Esophagus mucosa (tissue), 1 donor: ENCODE measurements around the gene SLIT2. TPM values are rescaled to one million over a fixed set of nuclear protein-coding genes. Genes with fewer than 3 reads are reported as not detected.

ENCODE experiments used
- ATAC-seq: fragments of 200-7000 bp; cut with Tn5 transposase; one replicate; pipeline ENCODE4 v1.9.1; 2020
- total RNA-seq: library from RNA; stranded (reverse); gene quantifications from one replicate; pipeline ENCODE4 v1.2.4, GENCODE V29; 2023
- donor health status: DM: yes; HTN: yes; CAD: no.

The SLIT2 gene
- total RNA-seq: 2.5 TPM

GRCh38 chr4:20251796-20252655 lies at the start of gene SLIT2:
TSS of gene SLIT2 (plus strand) at chr4:20251905. CDS start at chr4:20253816, 1,911 bp downstream.
- ATAC-seq: peak; percentile 95

GRCh38 chr4:20203508-20203907 lies 48.2 kb upstream of the SLIT2 start:
- no peak for ATAC-seq

DNA sequence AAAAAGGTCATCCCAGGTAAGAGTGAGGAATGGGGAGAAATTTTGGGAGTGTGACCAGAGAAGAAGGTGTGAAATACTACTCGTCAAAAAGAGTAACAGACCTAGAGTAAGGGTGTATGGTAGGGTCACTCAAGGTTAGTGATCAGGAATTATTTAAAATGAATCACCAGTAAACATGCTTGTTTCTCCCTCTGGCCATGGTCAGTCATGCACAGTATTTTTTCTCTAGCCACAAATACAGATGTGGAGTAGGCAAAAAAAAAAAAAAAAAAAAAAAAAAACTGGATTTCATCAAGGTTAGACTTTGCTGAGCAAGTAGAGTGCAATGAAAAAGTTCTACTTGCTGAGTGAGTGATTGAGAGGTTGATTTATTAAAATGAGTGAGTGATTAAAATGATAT lies 34.2 kb upstream of the SLIT2 start:
- no peak for ATAC-seq

- no peak for ATAC-seq
Observed at GRCh38 chr4:20217951-20218350, 33.8 kb upstream of the SLIT2 start.

DNA sequence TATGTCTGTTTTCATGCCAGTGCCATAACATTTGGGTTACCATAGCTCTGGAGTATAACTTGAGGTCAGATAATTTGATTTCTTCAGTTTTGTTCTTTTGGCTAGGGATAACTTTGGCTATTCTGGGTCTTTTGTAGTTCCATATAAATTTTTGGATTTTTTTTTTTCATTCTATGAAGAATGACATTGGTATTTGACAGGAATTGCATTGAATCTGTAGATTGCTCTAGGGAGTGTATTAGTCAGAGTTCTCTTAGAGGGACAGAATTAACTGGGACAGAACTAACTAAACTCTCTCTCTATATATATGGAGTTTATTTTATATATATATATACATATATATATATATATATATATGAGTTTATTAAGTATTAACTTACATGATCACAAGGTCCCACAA lies 32.2 kb upstream of the SLIT2 start:
- no peak for ATAC-seq

GRCh38 chr4:20237894-20238537 lies 13.7 kb upstream of the SLIT2 start:
- ATAC-seq: no peak

DNA sequence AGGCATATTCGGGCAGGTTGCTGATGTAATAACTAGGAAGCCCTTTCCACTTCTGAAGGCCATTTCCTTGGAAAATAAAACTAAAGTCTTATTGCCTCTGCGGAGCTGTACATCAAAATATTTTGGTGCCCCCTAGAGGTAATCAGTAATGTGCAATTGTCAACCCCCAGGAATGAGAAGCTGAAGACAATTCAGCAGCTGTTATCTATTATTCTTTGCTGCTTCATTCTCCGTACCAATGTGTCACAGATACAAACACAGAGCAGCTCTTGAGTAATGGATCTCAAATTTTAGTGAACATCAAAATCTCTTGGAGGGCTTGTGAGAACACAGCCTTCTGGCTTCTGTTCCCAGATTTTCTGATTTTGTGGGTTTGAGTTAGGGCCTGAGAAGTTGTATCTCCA lies 3.5 kb upstream of the SLIT2 start:
- ATAC-seq: no peak

DNA sequence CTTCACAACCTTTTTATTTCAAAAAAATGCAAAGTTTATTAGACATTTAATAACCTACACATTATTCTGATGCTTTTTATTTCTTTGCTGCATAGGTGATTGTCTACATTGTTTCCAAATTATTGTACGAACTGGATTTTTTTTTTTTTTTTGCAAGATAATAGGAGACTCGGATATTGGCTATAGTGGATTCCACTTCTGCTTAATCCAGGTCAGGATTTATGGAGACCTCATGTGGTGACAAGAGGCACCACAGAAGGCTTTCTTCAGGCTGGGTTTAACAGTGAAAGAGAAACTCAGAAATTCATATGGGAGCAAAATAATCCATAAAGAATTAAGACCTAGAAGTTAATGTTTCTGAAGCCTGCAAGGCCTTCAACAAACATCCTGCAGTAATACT lies 2.4 kb upstream of the SLIT2 start:
- no peak for ATAC-seq

DNA sequence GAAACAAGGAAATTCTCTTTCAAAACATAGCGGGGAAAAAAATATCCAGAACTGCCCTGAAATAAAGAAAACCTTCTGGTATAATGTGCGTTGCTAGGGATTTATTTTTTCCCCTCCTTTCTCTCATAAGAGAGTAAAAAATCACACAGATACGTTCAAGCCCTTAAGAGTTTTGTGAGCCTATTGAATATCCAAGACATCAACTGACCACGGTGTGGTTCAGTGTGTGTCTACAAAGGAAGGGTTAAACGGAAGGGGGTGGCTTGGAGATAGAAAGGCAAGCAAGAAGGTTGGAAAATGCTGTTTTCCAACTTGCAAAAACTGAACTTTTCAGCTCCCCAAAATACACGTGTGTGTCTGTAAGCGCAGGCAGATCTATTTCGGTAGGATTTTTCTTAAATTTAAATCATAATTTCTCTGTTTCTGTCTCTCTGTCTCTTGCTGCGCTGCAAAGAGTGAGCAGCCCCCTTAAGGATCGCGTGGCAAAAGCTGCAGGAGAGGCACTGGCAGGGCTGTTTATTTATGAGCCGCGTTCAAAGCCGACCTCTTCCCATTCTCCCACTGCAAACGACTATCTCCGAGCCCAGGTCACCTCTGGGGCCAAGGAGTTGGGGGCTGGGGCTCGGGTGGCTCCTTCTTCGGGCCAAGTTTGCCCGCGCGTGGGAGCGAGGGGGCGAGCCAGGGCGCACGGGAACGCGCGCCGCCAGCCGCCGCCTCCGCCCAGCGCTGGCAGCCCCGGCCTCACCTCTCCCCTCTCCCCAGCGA lies 492 bp upstream of the SLIT2 start:
- ATAC-seq: no peak

GRCh38 chr4:20252656-20253282 lies 1.1 kb downstream of the SLIT2 start:
- ATAC-seq: no peak

DNA sequence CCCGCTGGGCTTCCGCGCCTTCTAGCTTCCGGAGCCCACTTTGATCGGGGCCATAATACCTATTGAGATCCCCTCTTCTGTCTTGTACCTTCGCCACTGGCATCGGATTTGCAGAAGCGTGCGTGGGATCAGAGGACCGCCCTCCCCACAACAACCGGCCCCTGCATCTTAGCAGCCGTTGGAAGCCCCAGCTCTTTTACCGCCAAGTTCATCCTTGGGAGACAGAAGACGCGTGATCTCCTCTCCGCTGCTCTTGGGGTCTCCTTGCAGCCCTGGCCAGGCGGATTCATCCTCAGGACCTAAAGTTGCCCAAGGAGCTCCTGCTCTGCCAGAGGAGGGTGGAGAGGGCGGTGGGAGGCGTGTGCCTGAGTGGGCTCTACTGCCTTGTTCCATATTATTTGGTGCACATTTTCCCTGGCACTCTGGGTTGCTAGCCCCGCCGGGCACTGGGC lies 1.6 kb downstream of the SLIT2 start:
- no peak for ATAC-seq

DNA sequence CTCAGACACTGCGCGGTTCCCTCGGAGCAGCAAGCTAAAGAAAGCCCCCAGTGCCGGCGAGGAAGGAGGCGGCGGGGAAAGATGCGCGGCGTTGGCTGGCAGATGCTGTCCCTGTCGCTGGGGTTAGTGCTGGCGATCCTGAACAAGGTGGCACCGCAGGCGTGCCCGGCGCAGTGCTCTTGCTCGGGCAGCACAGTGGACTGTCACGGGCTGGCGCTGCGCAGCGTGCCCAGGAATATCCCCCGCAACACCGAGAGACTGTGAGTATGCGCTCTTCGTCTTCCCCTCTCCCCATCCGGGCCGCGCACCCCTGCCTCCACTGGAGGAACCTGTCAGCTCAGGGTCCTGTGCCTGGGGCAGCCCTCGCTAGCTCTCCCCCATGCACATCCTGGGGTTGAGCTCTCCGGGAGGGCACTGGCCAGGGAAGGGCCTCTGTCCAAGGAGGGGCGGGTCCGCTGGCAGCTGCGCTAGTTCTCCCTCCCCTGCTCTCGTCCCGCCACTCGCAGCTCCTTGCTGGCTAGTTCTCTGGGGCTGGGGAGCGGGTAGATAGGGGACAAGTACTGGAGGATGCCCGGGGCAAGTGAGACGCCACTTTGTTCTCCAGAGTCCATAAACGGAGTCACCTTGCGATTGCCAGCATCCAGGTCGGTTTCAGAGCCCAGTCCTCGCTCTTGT lies 2.2 kb downstream of the SLIT2 start:
- no peak for ATAC-seq

DNA sequence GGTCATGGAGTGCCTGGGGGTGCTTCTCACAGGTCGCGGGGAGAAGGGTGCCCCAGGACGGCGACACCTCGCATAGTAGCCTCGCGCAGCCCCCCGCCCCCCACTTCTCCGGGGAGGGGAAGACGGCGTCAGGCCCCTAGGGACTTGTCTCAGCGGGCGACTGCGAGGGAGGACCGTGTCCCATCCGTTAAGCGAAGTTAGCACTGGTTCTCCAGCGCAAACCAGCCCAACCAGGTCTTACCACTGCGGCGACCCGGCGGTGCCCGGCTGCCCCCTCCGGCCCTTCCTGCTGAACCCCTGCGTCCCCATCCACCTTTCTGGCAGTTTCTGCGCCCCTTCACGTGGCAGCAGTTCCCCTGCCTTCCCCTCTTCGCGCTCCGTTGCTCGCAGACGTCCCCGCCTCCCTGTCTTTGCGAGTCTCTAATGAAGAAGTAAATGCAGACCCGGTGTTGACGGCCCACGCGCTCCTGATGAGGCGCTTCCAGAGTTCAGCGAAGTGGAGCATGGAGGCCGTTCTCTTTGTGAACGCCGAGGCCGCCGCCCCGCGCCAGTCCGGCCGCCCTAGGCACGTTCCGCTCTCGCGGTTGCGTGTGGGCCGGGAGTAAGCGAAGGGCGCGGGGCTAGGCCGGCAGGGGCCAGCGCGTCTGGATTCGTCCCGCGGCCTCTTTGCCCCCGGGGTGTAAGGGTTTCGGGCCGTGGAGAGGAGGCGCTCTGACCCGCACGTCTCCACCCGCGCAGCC lies 3.0 kb downstream of the SLIT2 start:
- no peak for ATAC-seq

- ATAC-seq: no peak
Observed at GRCh38 chr4:20255251-20255586, 3.5 kb downstream of the SLIT2 start.

DNA sequence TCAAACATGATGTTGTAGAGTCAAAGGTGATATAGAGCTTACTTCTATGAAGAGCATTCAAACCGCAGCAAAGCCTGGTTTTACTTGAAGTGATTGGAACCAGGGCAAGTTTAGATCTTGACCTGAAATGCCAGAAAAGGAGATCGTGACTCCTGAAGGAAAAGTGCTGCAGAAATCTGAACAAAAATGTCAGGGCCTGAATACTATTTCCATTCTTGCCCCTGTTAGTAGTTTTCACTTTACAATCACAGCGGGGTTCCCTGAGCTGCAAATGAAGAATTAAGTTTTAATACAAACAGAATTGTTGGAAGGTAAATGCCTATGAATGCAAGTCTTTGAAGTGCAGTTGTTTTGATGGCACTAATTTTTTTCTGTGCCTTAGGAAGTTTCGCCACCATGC lies 4.1 kb downstream of the SLIT2 start:
- ATAC-seq: no peak

- no peak for ATAC-seq
Observed at GRCh38 chr4:20256381-20256881, 4.7 kb downstream of the SLIT2 start.

GRCh38 chr4:20259707-20260106 lies 8.0 kb downstream of the SLIT2 start:
- no peak for ATAC-seq

GRCh38 chr4:20260821-20261220 lies 9.1 kb downstream of the SLIT2 start:
- ATAC-seq: no peak

DNA sequence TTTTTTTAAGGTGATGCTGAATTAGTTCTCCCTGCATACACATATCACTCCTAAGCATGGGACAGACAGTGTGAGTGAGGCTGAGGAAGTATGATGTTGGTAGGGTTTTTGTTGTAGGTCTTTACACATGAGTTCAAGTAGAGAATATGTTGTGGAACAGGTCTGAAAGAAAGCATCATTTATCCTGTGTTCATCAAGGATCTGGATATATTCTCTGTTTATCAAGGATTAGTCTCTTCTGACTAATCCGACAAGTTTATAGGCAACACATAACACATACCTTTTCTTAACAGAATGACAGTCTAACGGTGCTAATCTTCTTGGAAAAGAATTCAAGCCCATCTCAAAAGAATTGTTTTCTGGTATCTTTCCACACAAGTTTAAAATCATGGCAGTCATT lies 10.5 kb downstream of the SLIT2 start:
- peak; percentile 41 for ATAC-seq

DNA sequence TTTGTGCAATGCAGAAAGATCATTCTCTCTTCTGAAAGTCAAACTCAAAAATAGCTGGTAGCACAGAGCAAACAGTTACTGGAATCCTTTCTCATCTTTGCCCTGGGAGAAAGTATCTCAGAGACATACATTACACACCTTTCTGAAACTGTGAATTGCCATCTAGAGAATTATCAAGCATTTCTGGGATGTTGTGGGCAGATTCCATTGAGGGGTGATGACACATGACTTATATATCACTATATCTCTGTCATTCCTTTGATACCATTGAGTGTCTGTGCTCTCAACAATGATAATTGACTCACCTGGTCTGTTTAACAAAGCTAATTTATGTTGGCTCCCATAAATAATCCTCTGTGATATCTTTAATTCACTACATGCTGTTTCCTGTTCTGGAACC lies 13.0 kb downstream of the SLIT2 start:
- ATAC-seq: no peak

DNA sequence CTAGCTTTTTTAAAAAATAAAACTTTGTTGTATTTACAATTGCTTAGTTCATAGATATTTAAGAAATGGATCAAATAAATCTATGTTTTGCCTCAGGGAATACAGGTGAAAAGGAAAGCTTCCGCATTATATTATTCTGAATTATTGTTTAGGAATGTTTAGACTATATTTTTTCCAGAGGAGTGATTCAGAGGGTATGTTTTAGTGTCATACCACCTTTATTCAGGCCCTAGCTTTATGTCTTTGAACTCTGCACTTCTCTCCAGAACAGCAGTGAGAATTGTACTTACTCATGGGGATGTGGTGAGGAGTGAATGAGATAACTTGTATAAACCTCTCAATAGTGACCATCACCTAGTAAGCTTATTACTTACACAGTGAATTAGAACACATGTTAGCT lies 14.0 kb downstream of the SLIT2 start:
- ATAC-seq: no peak
